ENCODE data around the gene USP43.

The USP43 gene

GRCh38 chr17:9702914-9703780 is 57.8 kb downstream of the USP43 start:
- Histone ChIP-seq H3K23ac (ENCODE audit: low read depth, low read length, poor library complexity) (no peak overlapping the region), H3K4me3 (ENCODE audit: low read length in 2 of 2) (peak overlapping the region in 1 of 2 donors; percentile 8), H2BK120ac (ENCODE audit: low read depth, low read length) (no peak overlapping the region), H2BK5ac (ENCODE audit: low read length) (no peak overlapping the region), H4K91ac (ENCODE audit: low read depth, low read length, poor library complexity) (no peak overlapping the region), H4K8ac (ENCODE audit: low read depth, low read length) (no peak overlapping the region), H3K18ac (ENCODE audit: low read length) (no peak overlapping the region), H2BK15ac (ENCODE audit: low read length) (no peak overlapping the region), H3K27ac (replicated peaks; ENCODE audit: low read length) (no peak overlapping the region), H3K27me3 (ENCODE audit: control insufficient read depth in 3 of 3, insufficient read depth in 3 of 3, low read depth in 1 of 3, low read length in 3 of 3) (no peaks in the 10 kb centered on the region), H3K14ac (ENCODE audit: low read length) (no peak overlapping the region), H3K4me2 (ENCODE audit: insufficient read depth, low read length, poor library complexity, severe bottlenecking) (no peak overlapping the region), H3K4me1 (ENCODE audit: control insufficient read depth in 2 of 2, insufficient read depth in 1 of 2, low read depth in 1 of 2, low read length in 2 of 2) (no peaks in the 10 kb centered on the region), H3K9me3 (replicated peaks in 1 of 2; ENCODE audit: control insufficient read depth in 2 of 2, insufficient read depth in 1 of 2, low read depth in 1 of 2, low read length in 2 of 2) (peaks cover 0 to 2% of the 10 kb centered on the region in 2 donors), H2AK5ac (ENCODE audit: low read depth, low read length) (no peak overlapping the region), H2AFZ (ENCODE audit: low read length) (no peak overlapping the region), H3K79me1 (ENCODE audit: low read depth, low read length) (no peaks in the 10 kb centered on the region), H3K9ac (ENCODE audit: low read depth, low read length, poor library complexity) (no peak overlapping the region), H3K4ac (ENCODE audit: low read length) (no peak overlapping the region), H2BK12ac (ENCODE audit: low read length) (no peak overlapping the region), H3K36me3 (replicated peaks in 1 of 2; ENCODE audit: control insufficient read depth in 2 of 2, insufficient read depth in 2 of 2, low read length in 2 of 2) (no peaks in the 10 kb centered on the region)
- WGBS, 2 donors (ENCODE audit: extremely low coverage in 2 of 2, insufficient read length in 2 of 2, insufficient replicate concordance in 1 of 2) = no CpG with 5 or more reads among the region's 15 CpGs
- DNase-seq (ENCODE audit: low spot score) = no peak

- no peak for DNase-seq (ENCODE audit: low spot score)
- Histone ChIP-seq H3K14ac (ENCODE audit: low read length) (no peak overlapping the region), H3K27me3 (ENCODE audit: control insufficient read depth in 3 of 3, insufficient read depth in 3 of 3, low read depth in 1 of 3, low read length in 3 of 3) (no peaks in the 10 kb centered on the region), H3K23ac (ENCODE audit: low read depth, low read length, poor library complexity) (no peak overlapping the region), H3K9ac (ENCODE audit: low read depth, low read length, poor library complexity) (no peak overlapping the region), H3K27ac (replicated peaks; ENCODE audit: low read length) (no peak overlapping the region), H2AFZ (ENCODE audit: low read length) (no peak overlapping the region), H3K36me3 (replicated peaks in 1 of 2; ENCODE audit: control insufficient read depth in 2 of 2, insufficient read depth in 2 of 2, low read length in 2 of 2) (no peaks in the 10 kb centered on the region), H3K9me3 (replicated peaks in 1 of 2; ENCODE audit: control insufficient read depth in 2 of 2, insufficient read depth in 1 of 2, low read depth in 1 of 2, low read length in 2 of 2) (peaks cover 0 to 2% of the 10 kb centered on the region in 2 donors), H3K4me2 (ENCODE audit: insufficient read depth, low read length, poor library complexity, severe bottlenecking) (no peak overlapping the region), H2BK5ac (ENCODE audit: low read length) (no peak overlapping the region), H4K91ac (ENCODE audit: low read depth, low read length, poor library complexity) (no peak overlapping the region), H3K18ac (ENCODE audit: low read length) (no peak overlapping the region), H3K4me3 (ENCODE audit: low read length in 2 of 2) (no peak overlapping the region), H2BK120ac (ENCODE audit: low read depth, low read length) (no peak overlapping the region), H3K4me1 (ENCODE audit: control insufficient read depth in 2 of 2, insufficient read depth in 1 of 2, low read depth in 1 of 2, low read length in 2 of 2) (no peaks in the 10 kb centered on the region), H2AK5ac (ENCODE audit: low read depth, low read length) (no peak overlapping the region), H3K79me1 (ENCODE audit: low read depth, low read length) (no peaks in the 10 kb centered on the region), H4K8ac (ENCODE audit: low read depth, low read length) (no peak overlapping the region), H2BK12ac (ENCODE audit: low read length) (no peak overlapping the region), H2BK15ac (ENCODE audit: low read length) (no peak overlapping the region), H3K4ac (ENCODE audit: low read length) (no peak overlapping the region)
- WGBS, 2 donors (ENCODE audit: extremely low coverage in 2 of 2, insufficient read length in 2 of 2, insufficient replicate concordance in 1 of 2) = no CpG with 5 or more reads among the region's 3 CpGs
Measured at GRCh38 chr17:9703781-9704082, 58.4 kb downstream of the USP43 start.

- H4K91ac ChIP-seq (ENCODE audit: low read depth, low read length, poor library complexity) = no peak overlapping the region
- whole genome bisulfite sequencing, 2 donors (ENCODE audit: extremely low coverage in 2 of 2, insufficient read length in 2 of 2, insufficient replicate concordance in 1 of 2) = no CpG with 5 or more reads among the region's 1 CpG
- H3K36me3 ChIP-seq (replicated peaks in 1 of 2; ENCODE audit: control insufficient read depth in 2 of 2, insufficient read depth in 2 of 2, low read length in 2 of 2) = no peaks in the 10 kb centered on the region
- no peak overlapping the region for H2AK5ac ChIP-seq (ENCODE audit: low read depth, low read length)
- no peak overlapping the region for H2BK5ac ChIP-seq (ENCODE audit: low read length)
- no peak overlapping the region for H3K4ac ChIP-seq (ENCODE audit: low read length)
- no peak overlapping the region for H3K14ac ChIP-seq (ENCODE audit: low read length)
- no peak overlapping the region for H2BK12ac ChIP-seq (ENCODE audit: low read length)
- no peak overlapping the region for H3K9ac ChIP-seq (ENCODE audit: low read depth, low read length, poor library complexity)
- no peak overlapping the region for H3K18ac ChIP-seq (ENCODE audit: low read length)
- H3K27ac ChIP-seq (replicated peaks; ENCODE audit: low read length) = no peak overlapping the region
- H3K9me3 ChIP-seq (replicated peaks in 1 of 2; ENCODE audit: control insufficient read depth in 2 of 2, insufficient read depth in 1 of 2, low read depth in 1 of 2, low read length in 2 of 2) = peaks cover 0 to 2% of the 10 kb centered on the region in 2 donors
- H2BK15ac ChIP-seq (ENCODE audit: low read length) = no peak overlapping the region
- no peaks in the 10 kb centered on the region for H3K79me1 ChIP-seq (ENCODE audit: low read depth, low read length)
- no peak overlapping the region for H3K4me3 ChIP-seq (ENCODE audit: low read length in 2 of 2)
- H2AFZ ChIP-seq (ENCODE audit: low read length) = no peak overlapping the region
- H2BK120ac ChIP-seq (ENCODE audit: low read depth, low read length) = no peak overlapping the region
- no peaks in the 10 kb centered on the region for H3K4me1 ChIP-seq (ENCODE audit: control insufficient read depth in 2 of 2, insufficient read depth in 1 of 2, low read depth in 1 of 2, low read length in 2 of 2)
- H3K27me3 ChIP-seq (ENCODE audit: control insufficient read depth in 3 of 3, insufficient read depth in 3 of 3, low read depth in 1 of 3, low read length in 3 of 3) = no peaks in the 10 kb centered on the region
- no peak for DNase-seq (ENCODE audit: low spot score)
- H4K8ac ChIP-seq (ENCODE audit: low read depth, low read length) = no peak overlapping the region
- no peak overlapping the region for H3K4me2 ChIP-seq (ENCODE audit: insufficient read depth, low read length, poor library complexity, severe bottlenecking)
- H3K23ac ChIP-seq (ENCODE audit: low read depth, low read length, poor library complexity) = no peak overlapping the region
Measured at GRCh38 chr17:9705745-9706144, 60.4 kb downstream of the USP43 start.

- Histone ChIP-seq H3K4ac (ENCODE audit: low read length) (no peak overlapping the region), H3K23ac (ENCODE audit: low read depth, low read length, poor library complexity) (no peak overlapping the region), H4K91ac (ENCODE audit: low read depth, low read length, poor library complexity) (no peak overlapping the region), H2BK5ac (ENCODE audit: low read length) (no peak overlapping the region), H2BK12ac (ENCODE audit: low read length) (no peak overlapping the region), H3K79me1 (ENCODE audit: low read depth, low read length) (no peaks in the 10 kb centered on the region), H2AK5ac (ENCODE audit: low read depth, low read length) (no peak overlapping the region), H3K18ac (ENCODE audit: low read length) (no peak overlapping the region), H3K9me3 (replicated peaks in 1 of 2; ENCODE audit: control insufficient read depth in 2 of 2, insufficient read depth in 1 of 2, low read depth in 1 of 2, low read length in 2 of 2) (peaks cover 0 to 2% of the 10 kb centered on the region in 2 donors), H3K36me3 (replicated peaks in 1 of 2; ENCODE audit: control insufficient read depth in 2 of 2, insufficient read depth in 2 of 2, low read length in 2 of 2) (no peaks in the 10 kb centered on the region), H3K4me1 (ENCODE audit: control insufficient read depth in 2 of 2, insufficient read depth in 1 of 2, low read depth in 1 of 2, low read length in 2 of 2) (no peaks in the 10 kb centered on the region), H3K27me3 (ENCODE audit: control insufficient read depth in 3 of 3, insufficient read depth in 3 of 3, low read depth in 1 of 3, low read length in 3 of 3) (no peaks in the 10 kb centered on the region), H3K14ac (ENCODE audit: low read length) (no peak overlapping the region), H3K4me2 (ENCODE audit: insufficient read depth, low read length, poor library complexity, severe bottlenecking) (no peak overlapping the region), H2BK15ac (ENCODE audit: low read length) (no peak overlapping the region), H3K4me3 (ENCODE audit: low read length in 2 of 2) (no peak overlapping the region), H2AFZ (ENCODE audit: low read length) (no peak overlapping the region), H4K8ac (ENCODE audit: low read depth, low read length) (no peak overlapping the region), H3K27ac (replicated peaks; ENCODE audit: low read length) (no peak overlapping the region), H3K9ac (ENCODE audit: low read depth, low read length, poor library complexity) (no peak overlapping the region), H2BK120ac (ENCODE audit: low read depth, low read length) (no peak overlapping the region)
- no peak for DNase-seq (ENCODE audit: low spot score)
- no CpG with 5 or more reads among the region's 4 CpGs for WGBS, 2 donors (ENCODE audit: extremely low coverage in 2 of 2, insufficient read length in 2 of 2, insufficient replicate concordance in 1 of 2)
Measured at GRCh38 chr17:9707948-9708347, 62.6 kb downstream of the USP43 start.

Data from neuronal stem cell (in vitro differentiated cells).